H1 (cell line): ENCODE data around the gene VAMP2. TPM values are rescaled to one million over a fixed set of nuclear protein-coding genes. Genes with fewer than 3 reads are reported as not detected.

Source experiments
- CTCF ChIA-PET: fragments of 300-600 bp; sonication (Branson Sonifier 250); formaldehyde crosslinking; loops from one replicate; lab custom pipeline; 2021; ENCODE audit not compliant: partially characterized antibody; lab: Charles Lee
- POLR2A ChIA-PET: fragments of 300-600 bp; sonication (Branson Sonifier 250); formaldehyde crosslinking; loops from one replicate; lab custom pipeline; 2021; ENCODE audit warnings: inconsistent platforms; ENCODE audit not compliant: partially characterized antibody; lab: Charles Lee
- DNase-seq, 2 experiments: peaks; one replicate each; pipeline versions ENCODE4 v3.0.0 to v3.0.0-alpha.2; 2010 to 2022; ENCODE audit warnings: low spot score in 2 of 2, low read depth in 1 of 2, mixed read lengths in 1 of 2
- FAIRE-seq: peaks from 2 replicates; lab custom pipeline; 2011; peaks lifted over from hg19 to GRCh38; lab: Jason Lieb, UNC
- H2AFZ ChIP-seq: 2 replicates; pipeline ENCODE4 v1.8.1; 2012; ENCODE audit warnings: low read length, inconsistent platforms
- H2AK5ac ChIP-seq: 2 replicates; pipeline ENCODE4 v1.6.1; 2013; ENCODE audit warnings: low read depth, low read length
- H2BK120ac ChIP-seq: replicated peaks from 2 replicates; pipeline ENCODE3; 2013; ENCODE audit warnings: low read depth, low read length, inconsistent platforms
- H2BK12ac ChIP-seq: 2 replicates; pipeline ENCODE4 v1.6.1; 2013; ENCODE audit warnings: low read depth, low read length
- H2BK15ac ChIP-seq: 2 replicates; pipeline ENCODE4 v1.6.1; 2013; ENCODE audit warnings: low read length
- H2BK20ac ChIP-seq: 2 replicates; pipeline ENCODE4 v1.6.1; 2013; ENCODE audit warnings: low read length
- H2BK5ac ChIP-seq: 2 replicates; pipeline ENCODE4 v1.6.1; 2013; ENCODE audit warnings: low read depth, low read length
- H3K14ac ChIP-seq: 2 replicates; pipeline ENCODE4 v1.6.1; 2013; ENCODE audit warnings: inconsistent platforms; ENCODE audit not compliant: insufficient read length
- H3K18ac ChIP-seq: 2 replicates; pipeline ENCODE4 v1.6.1; 2013; ENCODE audit warnings: low read length; ENCODE audit errors: extremely low read depth
- H3K23ac ChIP-seq: 2 replicates; pipeline ENCODE4 v1.6.1; 2013; ENCODE audit warnings: inconsistent platforms; ENCODE audit not compliant: insufficient read length
- H3K23me2 ChIP-seq: 2 replicates; pipeline ENCODE4 v1.6.1; 2013; ENCODE audit warnings: low read depth, low read length
- H3K27ac ChIP-seq: 2 replicates; pipeline ENCODE4 v1.6.1; 2011; ENCODE audit warnings: low read depth, low read length, inconsistent platforms
- H3K27me3 ChIP-seq, 4 experiments: replicated peaks in 1 of 4; 1 replicate in 1 of 4; 2 replicates in 3 of 4; pipeline versions ENCODE4 v1.6.1 to v1.8.1; 2011 to 2013; ENCODE audit warnings: low read length in 3 of 4, mild to moderate bottlenecking in 3 of 4, inconsistent platforms in 2 of 4, mixed read lengths in 2 of 4, moderate library complexity in 1 of 4; ENCODE audit not compliant: control insufficient read depth in 3 of 4, insufficient read depth in 3 of 4; ENCODE audit errors: extremely low read depth in 1 of 4
- H3K36me3 ChIP-seq, 4 experiments: 2 replicates each; pipeline versions ENCODE4 v1.6.1 to v1.8.1; 2011 to 2013; ENCODE audit warnings: mild to moderate bottlenecking in 4 of 4, low read length in 3 of 4, moderate library complexity in 2 of 4, control low read depth in 1 of 4, inconsistent platforms in 1 of 4; ENCODE audit not compliant: insufficient read depth in 4 of 4, control insufficient read depth in 2 of 4
- H3K4ac ChIP-seq: replicated peaks from 2 replicates; pipeline ENCODE3; 2013; ENCODE audit warnings: low read length, low read depth, mixed read lengths, inconsistent platforms; ENCODE audit not compliant: insufficient read length
- H3K4me1 ChIP-seq, 4 experiments: replicated peaks in 1 of 4; 1 replicate in 1 of 4; 2 replicates in 3 of 4; pipeline versions ENCODE4 v1.6.1 to v1.8.1; 2011 to 2013; ENCODE audit warnings: low read length in 3 of 4, inconsistent platforms in 2 of 4, mixed read lengths in 1 of 4; ENCODE audit not compliant: insufficient read depth in 4 of 4, control insufficient read depth in 3 of 4
- H3K4me2 ChIP-seq, 2 experiments: 2 replicates each; pipeline versions ENCODE4 v1.6.1 to v1.8.1; 2011 to 2013; ENCODE audit warnings: low read depth in 2 of 2, low read length in 2 of 2, control low read depth in 1 of 2, inconsistent platforms in 1 of 2, mild to moderate bottlenecking in 1 of 2; ENCODE audit not compliant: insufficient read depth in 1 of 2
- H3K4me3 ChIP-seq, 4 experiments: fragments of 200-600, 300-600 bp in 1 of 4; sonication (generic), shearing (Covaris generic), sonication (Bioruptor Twin) in 1 of 4; 2 replicates each; pipeline versions ENCODE4 v1.5.1 to v1.8.1; 2011 to 2016; ENCODE audit warnings: low read length in 4 of 4, low read depth in 3 of 4, control low read depth in 2 of 4, inconsistent platforms in 2 of 4, mild to moderate bottlenecking in 2 of 4, mixed read lengths in 1 of 4, moderate library complexity in 1 of 4; ENCODE audit not compliant: insufficient read depth in 2 of 4; ENCODE audit errors: extremely low read depth in 1 of 4
- H3K56ac ChIP-seq: replicated peaks from 2 replicates; pipeline ENCODE3; 2013; ENCODE audit warnings: low read depth, mild to moderate bottlenecking, mixed read lengths, low read length, inconsistent platforms; ENCODE audit not compliant: insufficient read length
- H3K79me1 ChIP-seq: 2 replicates; pipeline ENCODE4 v1.6.1; 2013; ENCODE audit warnings: low read depth, low read length, control low read depth
- H3K79me2 ChIP-seq, 2 experiments: 2 replicates each; pipeline versions ENCODE4 v1.6.1 to v1.8.1; 2012 to 2013; ENCODE audit warnings: low read length in 2 of 2, mild to moderate bottlenecking in 2 of 2, inconsistent platforms in 1 of 2; ENCODE audit not compliant: insufficient read depth in 2 of 2, control insufficient read depth in 1 of 2
- H3K9ac ChIP-seq, 4 experiments: replicated peaks in 1 of 4; 1 replicate in 1 of 4; 2 replicates in 3 of 4; pipeline versions ENCODE4 v1.6.1 to v1.8.1; 2011 to 2013; ENCODE audit warnings: low read depth in 3 of 4, low read length in 3 of 4, control low read depth in 2 of 4, mild to moderate bottlenecking in 2 of 4, moderate library complexity in 2 of 4, inconsistent platforms in 1 of 4; ENCODE audit errors: extremely low read depth in 1 of 4
- H3K9me3 ChIP-seq, 2 experiments: 2 replicates each; pipeline versions ENCODE4 v1.6.1 to v1.8.1; 2012 to 2013; ENCODE audit warnings: mild to moderate bottlenecking in 2 of 2, moderate library complexity in 2 of 2, control low read depth in 1 of 2, inconsistent platforms in 1 of 2, low read depth in 1 of 2, low read length in 1 of 2, mixed read lengths in 1 of 2; ENCODE audit not compliant: insufficient read depth in 2 of 2
- H4K20me1 ChIP-seq, 2 experiments: replicated peaks in 1 of 2; 2 replicates each; pipeline versions ENCODE3 to v1.8.1; 2011 to 2013; ENCODE audit warnings: inconsistent platforms in 2 of 2, low read length in 2 of 2, mild to moderate bottlenecking in 1 of 2; ENCODE audit not compliant: insufficient read depth in 2 of 2, control insufficient read depth in 1 of 2
- H4K5ac ChIP-seq: 2 replicates; pipeline ENCODE4 v1.6.1; 2013; ENCODE audit warnings: low read length, low read depth, mixed read lengths, inconsistent platforms; ENCODE audit not compliant: insufficient read length
- H4K8ac ChIP-seq: 2 replicates; pipeline ENCODE4 v1.8.0; 2013; ENCODE audit warnings: mild to moderate bottlenecking, moderate library complexity, low read length, inconsistent platforms; ENCODE audit not compliant: insufficient read depth; ENCODE audit errors: extremely low read depth
- H4K91ac ChIP-seq: replicated peaks from 2 replicates; pipeline ENCODE3; 2013; ENCODE audit warnings: low read length, mixed read lengths, inconsistent platforms; ENCODE audit not compliant: insufficient read length
- CBX5 ChIP-seq: fragments of 300-800, 300-1000 bp; sonication (generic); IDR thresholded peaks from 2 replicates; pipeline ENCODE4 v1.7.1; 2016; ENCODE audit warnings: antibody characterized with exemption, low read length, low read depth
- CHD2 ChIP-seq: IDR thresholded peaks from 2 replicates; pipeline ENCODE4 v1.6.1; 2012; ENCODE audit warnings: low read length, improper control_type of control experiment
- FOSL1 ChIP-seq: IDR thresholded peaks from 2 replicates; pipeline ENCODE4 v1.6.1; 2011; ENCODE audit warnings: mild to moderate bottlenecking, low read depth, low read length, moderate library complexity; ENCODE audit not compliant: insufficient read depth
- NANOG ChIP-seq: IDR thresholded peaks from 2 replicates; pipeline ENCODE4 v1.6.1; 2011; ENCODE audit warnings: low read length, low read depth, mild to moderate bottlenecking, inconsistent platforms; ENCODE audit not compliant: insufficient read depth, poor library complexity, severe bottlenecking
- POU5F1 ChIP-seq: IDR thresholded peaks from 2 replicates; pipeline ENCODE4 v1.6.1; 2011; ENCODE audit warnings: low read depth, mild to moderate bottlenecking, low read length, moderate library complexity
- RXRA ChIP-seq: IDR thresholded peaks from 2 replicates; pipeline ENCODE4 v1.6.1; 2011; ENCODE audit warnings: low read depth, mild to moderate bottlenecking, low read length, moderate library complexity; ENCODE audit not compliant: insufficient read depth
- SIRT6 ChIP-seq: IDR thresholded peaks from one replicate; pipeline ENCODE4 v1.7.1; 2012; ENCODE audit warnings: low read length, inconsistent platforms
- TAF1 ChIP-seq: IDR thresholded peaks from 2 replicates; pipeline ENCODE4 v1.6.1; 2011; ENCODE audit warnings: mild to moderate bottlenecking, low read depth, low read length
- TEAD4 ChIP-seq: IDR thresholded peaks from 2 replicates; pipeline ENCODE4 v1.6.1; 2012; ENCODE audit warnings: low read depth, low read length, inconsistent platforms, mixed read lengths
- WGBS, 2 experiments: shearing (Covaris generic) in 1 of 2; methylation state at CpG; one replicate each; pipeline versions ENCODE4 v1.1.6 to v1.1.7; 2013 to 2015; ENCODE audit warnings: low lambda C conversion rate in 2 of 2, mixed read lengths in 2 of 2, inconsistent platforms in 1 of 2, low coverage in 1 of 2, missing lambda C conversion rate in 1 of 2; ENCODE audit not compliant: insufficient replicate concordance in 2 of 2, insufficient coverage in 1 of 2, insufficient read length in 1 of 2; ENCODE audit errors: extremely low coverage in 1 of 2, missing lambda C conversion rate in 1 of 2; 5-methylcytosine and 5-hydroxymethylcytosine counted together
- polyA plus RNA-seq, 7 experiments: library from polyadenylated mRNA; depleted of rRNA in 3 of 7; stranded (reverse) in 5 of 7; unstranded in 2 of 7; fragments of >200 nt in 5 of 7; fragments of 200-250 nt in 2 of 7; gene quantifications; 1 replicate in 5 of 7; 2 replicates in 1 of 7; 4 replicates in 1 of 7; pipeline versions ENCODE4 v1.2.1 to v1.2.3, GENCODE V29; 2011 to 2013; ENCODE audit warnings: missing spikeins in 2 of 7, mixed read lengths in 2 of 7
- total RNA-seq: library from RNA; stranded (reverse); fragmentation: NEBNext Ultra II Directional; extraction: Animal tissue kit (Norgen Biotek cat#: 25700); gene quantifications from 2 replicates; pipeline ENCODE4 v1.2.1, GENCODE V29; 2021
- TF ChIP-seq, protein P1 (sequence below): IDR thresholded peaks from 2 replicates; pipeline ENCODE4 v1.6.1; 2012; ENCODE audit warnings: inconsistent platforms
- TF ChIP-seq, protein P2 (sequence below): IDR thresholded peaks from 2 replicates; pipeline ENCODE4 v1.6.1; 2012; ENCODE audit warnings: inconsistent platforms

VAMP2 gene
- total and polyA plus RNA-seq, 2 of the 8 experiments (the other 6 are each of a cell fraction or from before 2014, with no cell fraction given), result 19.3 to 20.5 TPM

DNA sequence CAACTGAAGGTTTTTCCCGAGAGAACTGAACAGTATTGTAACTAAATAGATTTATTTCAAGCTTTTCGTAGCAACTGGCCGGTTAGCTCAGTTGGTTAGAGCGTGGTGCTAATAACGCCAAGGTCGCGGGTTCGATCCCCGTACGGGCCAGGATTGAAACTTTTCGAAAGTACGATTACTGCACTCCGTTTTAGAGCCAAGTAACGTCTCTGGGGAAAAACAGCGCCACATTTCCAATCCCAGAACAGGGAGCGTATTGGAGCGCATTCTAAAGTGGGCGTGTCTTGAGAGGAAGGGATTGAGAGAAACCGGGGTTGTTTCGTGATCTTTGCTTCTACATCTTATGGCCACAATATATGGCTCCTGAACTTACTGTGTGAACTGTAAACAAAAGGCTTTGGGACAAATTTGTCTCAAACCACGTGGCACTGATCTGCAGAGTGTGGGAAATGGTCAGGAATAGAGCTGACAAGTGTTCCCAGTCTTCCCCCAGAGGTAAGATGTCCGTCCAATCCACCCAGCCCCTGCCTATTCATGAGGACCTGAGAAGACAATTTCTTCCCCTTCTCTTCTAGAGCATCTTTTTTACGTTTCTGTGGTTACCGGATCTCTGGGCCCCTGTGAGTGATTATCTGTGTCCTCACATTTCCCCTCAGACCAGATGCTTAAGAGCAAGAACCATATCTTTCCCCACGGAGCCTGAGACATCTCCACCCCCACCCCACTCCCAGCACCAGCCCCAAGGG, 24.9 kb upstream of the VAMP2 start:
- Histone ChIP-seq H3K4me1 (peaks cover 4 to 21% (median 10%) of the 10 kb centered on the region in 4 experiments; a peak in 6 of 7 replicates), H2BK120ac (no peak overlapping the region), H3K27me3 (peaks cover 2 to 17% (median 11%) of the 10 kb centered on the region in 4 experiments), H3K4ac (no peak overlapping the region), H4K5ac (no peak overlapping the region), H3K23me2 (peaks cover 17% of the 10 kb centered on the region), H4K20me1 (peaks cover 2 to 6% of the 10 kb centered on the region in 2 experiments), H3K4me2 (peak overlapping the region; percentile 86 to 98), H3K14ac (no peak overlapping the region), H3K23ac (no peak overlapping the region), H3K4me3 (peak overlapping the region; percentile 79 to 99 (median 93)), H2BK12ac (no peak overlapping the region), H2AK5ac (no peak overlapping the region), H3K27ac (no peak overlapping the region), H2BK20ac (no peak overlapping the region), H3K9me3 (no peaks in the 10 kb centered on the region), H3K79me2 (no peaks in the 10 kb centered on the region), H3K56ac (no peak overlapping the region), H3K18ac (no peak overlapping the region), H2BK5ac (no peak overlapping the region; the same call in 1 of the 2 replicates), H3K9ac (peak overlapping the region in 3 of 4 experiments; percentile 59 to 71 (median 67); a peak in 5 of 7 replicates), H4K8ac (no peak overlapping the region), H4K91ac (no peak overlapping the region), H2BK15ac (0 out of 2 replicates have a peak overlapping the region, but pooled peaks have one; percentile 31), H2AFZ (no peak overlapping the region), H3K36me3 (no peaks in the 10 kb centered on the region), H3K79me1 (no peaks in the 10 kb centered on the region)
- FAIRE-seq (peak; percentile 82), DNase-seq (peak; percentile 92 to 96)
- POLR2A ChIA-PET, result interaction anchor here (1.0 to 19.9 kb wide), 11 partner anchors 9 to 62 kb away, joined by 3 to 373 read pairs (median 8); partner anchors contain the start of genes AURKB, PFAS and TMEM107
- CTCF ChIA-PET, result interaction anchor here (0.6 to 3.7 kb wide), 12 partner anchors 10 to 557 kb away, joined by 3 to 26 read pairs (median 5); no protein-coding TSS in a partner anchor
- WGBS, 2 experiments, result 6% methylated on average over 25 of the region's 25 CpGs; no CpG with 5 or more reads in 1 of the 2 experiments
- no peak for TF ChIP-seq RXRA
- no peak for TF ChIP-seq SIRT6
- no peak for TF ChIP-seq CHD2
- TF ChIP-seq, protein P1, sequence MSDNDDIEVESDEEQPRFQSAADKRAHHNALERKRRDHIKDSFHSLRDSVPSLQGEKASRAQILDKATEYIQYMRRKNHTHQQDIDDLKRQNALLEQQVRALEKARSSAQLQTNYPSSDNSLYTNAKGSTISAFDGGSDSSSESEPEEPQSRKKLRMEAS, result peak; percentile 11; the same call in 1 of the 2 replicates
- no peak for TF ChIP-seq CBX5
- TF ChIP-seq, protein P2, sequence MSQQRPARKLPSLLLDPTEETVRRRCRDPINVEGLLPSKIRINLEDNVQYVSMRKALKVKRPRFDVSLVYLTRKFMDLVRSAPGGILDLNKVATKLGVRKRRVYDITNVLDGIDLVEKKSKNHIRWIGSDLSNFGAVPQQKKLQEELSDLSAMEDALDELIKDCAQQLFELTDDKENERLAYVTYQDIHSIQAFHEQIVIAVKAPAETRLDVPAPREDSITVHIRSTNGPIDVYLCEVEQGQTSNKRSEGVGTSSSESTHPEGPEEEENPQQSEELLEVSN, result peak; percentile 23; the same call in 1 of the 2 replicates
- no peak for TF ChIP-seq NANOG
- TF ChIP-seq TAF1, result no peak
- peak; percentile 60 for TF ChIP-seq TEAD4
- TF ChIP-seq FOSL1, result no peak
- peak; percentile 17; the same call in 1 of the 2 replicates for TF ChIP-seq POU5F1
